Ishikawa (cell line): ENCODE data around the gene XDH.

Source experiments
- CEBPB ChIP-seq: IDR thresholded peaks from 2 replicates; pipeline ENCODE4 v1.6.1; 2012
- CREB1 ChIP-seq: IDR thresholded peaks from 2 replicates; pipeline ENCODE4 v1.6.1; 2012; ENCODE audit warnings: low read depth
- EGR1 ChIP-seq: IDR thresholded peaks from 2 replicates; pipeline ENCODE4 v1.6.1; 2012
- EP300 ChIP-seq: IDR thresholded peaks from 2 replicates; pipeline ENCODE4 v1.6.1; 2012; ENCODE audit warnings: borderline replicate concordance
- FOXM1 ChIP-seq: IDR thresholded peaks from 2 replicates; pipeline ENCODE4 v1.6.1; 2012; ENCODE audit warnings: low read depth, borderline replicate concordance
- NFIC ChIP-seq: IDR thresholded peaks from 2 replicates; pipeline ENCODE4 v1.6.1; 2012
- RAD21 ChIP-seq: IDR thresholded peaks from 2 replicates; pipeline ENCODE4 v1.6.1; 2012; ENCODE audit warnings: low read depth
- TAF1 ChIP-seq: IDR thresholded peaks from 2 replicates; pipeline ENCODE4 v1.6.1; 2012; ENCODE audit warnings: low read depth, mild to moderate bottlenecking
- TCF12 ChIP-seq: IDR thresholded peaks from 2 replicates; pipeline ENCODE4 v1.6.1; 2012; ENCODE audit warnings: low read depth
- TEAD4 ChIP-seq: IDR thresholded peaks from 2 replicates; pipeline ENCODE4 v1.6.1; 2012
- YY1 ChIP-seq: IDR thresholded peaks from 2 replicates; pipeline ENCODE4 v1.6.1; 2012; ENCODE audit warnings: low read depth
- ZBTB7A ChIP-seq: IDR thresholded peaks from 2 replicates; pipeline ENCODE4 v1.6.1; 2012; ENCODE audit warnings: low read depth
- TF ChIP-seq, protein P1 (sequence below): IDR thresholded peaks from 2 replicates; pipeline ENCODE4 v1.6.1; 2012
- TF ChIP-seq, protein P2 (sequence below): IDR thresholded peaks from 2 replicates; pipeline ENCODE4 v1.6.1; 2012; ENCODE audit warnings: low read depth, mild to moderate bottlenecking
- TF ChIP-seq, protein P3 (sequence below): IDR thresholded peaks from 2 replicates; pipeline ENCODE4 v1.6.1; 2012

Gene XDH

DNA sequence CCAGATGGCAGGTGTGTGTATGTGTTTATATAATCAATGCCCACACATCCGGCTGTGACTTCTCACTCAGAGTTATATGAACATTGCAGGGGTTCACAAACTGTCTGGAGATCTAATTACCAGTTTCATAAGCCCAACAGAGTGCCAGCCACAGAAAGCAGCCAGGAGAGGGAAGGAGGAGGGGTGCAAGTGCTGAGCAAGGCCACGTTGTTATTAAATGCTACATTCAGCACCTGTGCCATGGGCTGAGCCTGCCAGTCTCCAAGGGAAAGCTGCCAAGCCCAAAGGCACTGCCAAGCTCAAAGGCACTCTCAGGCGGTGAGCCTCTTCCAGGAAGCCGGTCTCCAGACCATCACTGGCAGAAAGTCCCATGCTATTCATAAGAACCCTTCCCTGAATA lies 17.4 kb downstream of the XDH start:
- no peak for TF ChIP-seq CEBPB

DNA sequence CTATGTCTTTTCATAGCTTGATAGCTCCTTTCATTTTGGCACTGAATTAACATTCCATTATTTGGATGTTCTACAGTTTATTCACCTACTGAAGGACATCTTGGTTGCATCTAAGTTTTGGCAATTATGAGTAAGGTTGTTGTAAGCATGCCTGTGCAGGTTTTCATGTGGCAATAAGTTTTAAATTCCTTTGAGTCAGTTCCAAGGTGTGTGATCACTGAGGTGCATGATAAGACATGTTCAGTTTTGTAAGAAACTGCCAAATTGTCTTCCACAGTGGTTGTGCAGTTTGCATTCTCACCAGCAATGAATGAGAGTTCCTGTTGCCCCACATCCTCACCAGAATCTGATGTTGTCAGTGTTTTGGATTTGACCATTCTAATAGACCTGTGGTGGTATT lies 24.2 kb downstream of the XDH start:
- TF ChIP-seq ZBTB7A (no peak), YY1 (no peak), CEBPB (no peak), FOXM1 (no peak), NFIC (no peak), EGR1 (no peak), TCF12 (no peak), RAD21 (no peak), CREB1 (no peak), EP300 (no peak), TEAD4 (no peak), TAF1 (no peak)
- TF ChIP-seq, protein P1, sequence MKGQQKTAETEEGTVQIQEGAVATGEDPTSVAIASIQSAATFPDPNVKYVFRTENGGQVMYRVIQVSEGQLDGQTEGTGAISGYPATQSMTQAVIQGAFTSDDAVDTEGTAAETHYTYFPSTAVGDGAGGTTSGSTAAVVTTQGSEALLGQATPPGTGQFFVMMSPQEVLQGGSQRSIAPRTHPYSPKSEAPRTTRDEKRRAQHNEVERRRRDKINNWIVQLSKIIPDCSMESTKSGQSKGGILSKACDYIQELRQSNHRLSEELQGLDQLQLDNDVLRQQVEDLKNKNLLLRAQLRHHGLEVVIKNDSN = no peak
- TF ChIP-seq, protein P2, sequence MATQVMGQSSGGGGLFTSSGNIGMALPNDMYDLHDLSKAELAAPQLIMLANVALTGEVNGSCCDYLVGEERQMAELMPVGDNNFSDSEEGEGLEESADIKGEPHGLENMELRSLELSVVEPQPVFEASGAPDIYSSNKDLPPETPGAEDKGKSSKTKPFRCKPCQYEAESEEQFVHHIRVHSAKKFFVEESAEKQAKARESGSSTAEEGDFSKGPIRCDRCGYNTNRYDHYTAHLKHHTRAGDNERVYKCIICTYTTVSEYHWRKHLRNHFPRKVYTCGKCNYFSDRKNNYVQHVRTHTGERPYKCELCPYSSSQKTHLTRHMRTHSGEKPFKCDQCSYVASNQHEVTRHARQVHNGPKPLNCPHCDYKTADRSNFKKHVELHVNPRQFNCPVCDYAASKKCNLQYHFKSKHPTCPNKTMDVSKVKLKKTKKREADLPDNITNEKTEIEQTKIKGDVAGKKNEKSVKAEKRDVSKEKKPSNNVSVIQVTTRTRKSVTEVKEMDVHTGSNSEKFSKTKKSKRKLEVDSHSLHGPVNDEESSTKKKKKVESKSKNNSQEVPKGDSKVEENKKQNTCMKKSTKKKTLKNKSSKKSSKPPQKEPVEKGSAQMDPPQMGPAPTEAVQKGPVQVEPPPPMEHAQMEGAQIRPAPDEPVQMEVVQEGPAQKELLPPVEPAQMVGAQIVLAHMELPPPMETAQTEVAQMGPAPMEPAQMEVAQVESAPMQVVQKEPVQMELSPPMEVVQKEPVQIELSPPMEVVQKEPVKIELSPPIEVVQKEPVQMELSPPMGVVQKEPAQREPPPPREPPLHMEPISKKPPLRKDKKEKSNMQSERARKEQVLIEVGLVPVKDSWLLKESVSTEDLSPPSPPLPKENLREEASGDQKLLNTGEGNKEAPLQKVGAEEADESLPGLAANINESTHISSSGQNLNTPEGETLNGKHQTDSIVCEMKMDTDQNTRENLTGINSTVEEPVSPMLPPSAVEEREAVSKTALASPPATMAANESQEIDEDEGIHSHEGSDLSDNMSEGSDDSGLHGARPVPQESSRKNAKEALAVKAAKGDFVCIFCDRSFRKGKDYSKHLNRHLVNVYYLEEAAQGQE = no peak
- TF ChIP-seq, protein P3, sequence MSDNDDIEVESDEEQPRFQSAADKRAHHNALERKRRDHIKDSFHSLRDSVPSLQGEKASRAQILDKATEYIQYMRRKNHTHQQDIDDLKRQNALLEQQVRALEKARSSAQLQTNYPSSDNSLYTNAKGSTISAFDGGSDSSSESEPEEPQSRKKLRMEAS = no peak

DNA sequence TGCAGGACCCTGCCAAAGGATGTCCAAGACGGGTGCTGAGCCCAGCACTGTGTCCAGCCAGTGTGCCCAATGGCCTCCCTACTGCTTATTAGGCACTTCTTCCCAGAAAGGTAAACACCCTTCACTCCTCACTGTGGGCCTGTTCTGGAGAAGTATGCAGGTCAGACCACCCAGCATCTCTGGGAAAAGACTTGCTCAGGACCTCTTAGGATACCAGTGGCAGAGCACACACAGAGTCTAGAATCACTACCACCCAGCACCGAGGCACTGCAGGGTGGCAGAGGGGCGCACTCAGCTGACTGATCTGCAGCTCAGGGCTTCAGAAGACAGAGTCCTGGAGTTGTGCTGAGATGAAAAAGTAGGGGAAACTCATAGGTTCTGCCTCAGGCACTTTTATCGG lies 25.8 kb downstream of the XDH start:
- TF ChIP-seq NFIC (no peak), CREB1 (no peak), CEBPB (no peak), EGR1 (no peak), TCF12 (no peak), RAD21 (no peak), FOXM1 (no peak), ZBTB7A (no peak), YY1 (no peak)
- TF ChIP-seq, protein P1 = no peak
- TF ChIP-seq, protein P3 = no peak
- TF ChIP-seq, protein P2 = no peak

DNA sequence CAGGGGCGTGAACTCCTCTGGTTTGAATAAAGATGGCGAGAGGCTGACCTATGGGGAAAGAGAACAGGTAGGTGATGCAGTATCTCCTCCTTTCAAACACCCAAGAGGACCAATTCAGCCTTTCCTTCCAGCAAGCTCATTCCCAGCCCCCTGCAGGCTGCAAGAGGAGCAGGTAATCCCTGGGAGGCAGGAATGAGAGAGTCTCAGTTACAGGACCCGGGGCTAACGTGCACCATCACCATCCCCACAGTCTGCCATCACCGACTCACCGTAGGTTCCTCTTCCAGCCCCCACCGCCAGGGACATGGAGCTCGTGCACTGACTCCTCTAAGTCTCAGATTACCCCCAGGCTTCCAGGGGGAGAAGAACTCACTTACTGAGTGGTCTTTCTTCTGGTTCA lies 26.7 kb downstream of the XDH start:
- TF ChIP-seq, protein P1 = no peak
- TF ChIP-seq YY1 (no peak), TEAD4 (no peak), EGR1 (no peak)
- TF ChIP-seq, protein P2 = no peak

DNA sequence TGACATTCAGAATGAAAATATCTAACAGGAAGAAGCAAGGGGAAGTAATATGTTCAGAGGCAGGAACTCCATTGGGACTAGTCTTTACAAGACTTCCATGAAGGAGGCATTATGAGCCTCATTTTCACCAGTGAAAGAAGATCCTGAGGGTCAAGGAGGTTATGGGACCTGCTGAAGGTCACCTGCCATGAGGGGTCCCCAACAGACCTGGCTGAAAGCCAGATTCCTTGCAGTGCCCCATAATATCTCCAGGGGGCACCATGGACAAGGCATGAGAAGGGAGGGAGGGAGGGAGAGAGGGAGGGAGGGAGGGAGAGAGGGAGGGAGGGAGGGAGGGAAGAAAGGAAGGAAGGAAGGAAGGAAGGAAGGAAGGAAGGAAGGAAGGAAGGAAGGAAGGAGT lies 27.9 kb downstream of the XDH start:
- TF ChIP-seq CREB1 = no peak
